OCI-LY1 (cell line): ENCODE measurements around the gene EDA.

ENCODE experiments used
- H2AFZ ChIP-seq: fragments of 200-600 bp; sonication (generic), shearing (Covaris generic); 2 replicates; pipeline ENCODE4 v1.6.0; 2014; ENCODE audit warnings: antibody characterized with exemption, mild to moderate bottlenecking, low read length
- H3F3A ChIP-seq: fragments of 200-600 bp; sonication (generic), shearing (Covaris generic); 2 replicates; pipeline ENCODE4 v1.6.0; 2014; ENCODE audit warnings: mild to moderate bottlenecking, antibody characterized with exemption, low read length, moderate library complexity; ENCODE audit not compliant: insufficient read depth
- H3K27ac ChIP-seq: fragments of 200-600 bp; sonication (generic); 2 replicates; pipeline ENCODE4 v1.5.1; 2014; ENCODE audit warnings: low read length, mixed run types, mild to moderate bottlenecking, low read depth; ENCODE audit not compliant: poor library complexity, severe bottlenecking
- H3K27me3 ChIP-seq: fragments of 200-600 bp; sonication (generic); 2 replicates; pipeline ENCODE4 v1.6.0; 2014; ENCODE audit warnings: antibody characterized with exemption, mild to moderate bottlenecking, low read length, moderate library complexity; ENCODE audit not compliant: insufficient read depth
- H3K36me3 ChIP-seq: fragments of 200-600 bp; sonication (generic); 2 replicates; pipeline ENCODE4 v1.6.1; 2014; ENCODE audit warnings: mild to moderate bottlenecking, antibody characterized with exemption, low read length, moderate library complexity, mixed read lengths; ENCODE audit not compliant: insufficient read depth
- H3K4me1 ChIP-seq: fragments of 200-600 bp; sonication (generic); 2 replicates; pipeline ENCODE4 v1.5.1; 2014; ENCODE audit warnings: mild to moderate bottlenecking, low read length, moderate library complexity; ENCODE audit not compliant: insufficient read depth, severe bottlenecking
- H3K4me2 ChIP-seq: fragments of 200-600 bp; sonication (generic), shearing (Covaris generic); 2 replicates; pipeline ENCODE4 v1.6.1; 2014; ENCODE audit warnings: low read length
- H3K4me3 ChIP-seq: fragments of 200-600 bp; sonication (generic); 2 replicates; pipeline ENCODE4 v1.5.1; 2014; ENCODE audit warnings: low read length, low read depth, mild to moderate bottlenecking, mixed read lengths; ENCODE audit not compliant: poor library complexity, severe bottlenecking
- H3K79me2 ChIP-seq: fragments of 200-600 bp; shearing (Covaris generic); 2 replicates; pipeline ENCODE4 v1.6.1; 2016; ENCODE audit warnings: mixed run types, low read length, mixed read lengths; ENCODE audit not compliant: insufficient read depth
- H3K9ac ChIP-seq: fragments of 200-600 bp; sonication (generic), shearing (Covaris generic); 2 replicates; pipeline ENCODE4 v1.6.1; 2014; ENCODE audit warnings: mild to moderate bottlenecking, low read length, mixed read lengths
- H3K9me2 ChIP-seq: fragments of 200-600 bp; sonication (generic), shearing (Covaris generic); 2 replicates; pipeline ENCODE4 v1.6.1; 2014; ENCODE audit warnings: low read depth, mild to moderate bottlenecking, low read length, mixed read lengths
- H3K9me3 ChIP-seq: fragments of 200-600 bp; shearing (Covaris generic); 2 replicates; pipeline ENCODE4 v1.6.1; 2014; ENCODE audit warnings: low read length, mixed read lengths
- H4K20me1 ChIP-seq: fragments of 200-600 bp; sonication (generic), shearing (Covaris generic); 2 replicates; pipeline ENCODE4 v1.6.0; 2016; ENCODE audit warnings: mild to moderate bottlenecking, low read length; ENCODE audit not compliant: insufficient read depth
- CTCF ChIP-seq: fragments of 200-600 bp; sonication (generic), shearing (Covaris generic); IDR thresholded peaks from 2 replicates; pipeline ENCODE4 v1.5.1; 2017; ENCODE audit warnings: mild to moderate bottlenecking, antibody characterized with exemption, low read length, moderate library complexity, mixed read lengths
- EZH2 ChIP-seq: fragments of 200-600 bp; sonication (generic), shearing (Covaris generic); IDR thresholded peaks from 2 replicates; pipeline ENCODE4 v1.8.0; 2017; ENCODE audit warnings: borderline replicate concordance, mixed run types, mild to moderate bottlenecking, antibody characterized with exemption, low read length, moderate library complexity, mixed read lengths

EDA gene

DNA sequence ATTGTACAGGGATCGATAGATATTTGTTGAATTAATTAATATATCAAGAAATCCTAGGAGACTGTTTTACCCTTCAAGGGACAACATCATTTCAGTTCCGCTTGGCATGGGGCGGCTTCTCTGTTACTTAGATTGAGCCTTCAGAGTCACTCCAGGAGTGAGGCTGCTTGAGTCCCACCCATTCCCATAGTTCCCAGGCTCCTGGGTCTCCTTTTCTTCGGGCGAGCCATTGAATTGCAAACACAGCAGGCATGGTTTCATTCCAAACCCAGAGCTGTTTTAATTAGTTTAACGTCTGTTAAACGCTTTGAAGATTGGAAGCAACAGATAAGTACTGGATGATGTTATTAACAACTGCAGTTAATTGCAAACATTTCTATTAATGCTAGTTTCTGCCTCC is 571 bp upstream of the EDA start:
- TF ChIP-seq CTCF: no peak
- TF ChIP-seq EZH2: no peak
- no peaks in the 10 kb centered on the region for H3K36me3 ChIP-seq
- H3K4me1 ChIP-seq: no peaks in the 10 kb centered on the region
- H3K79me2 ChIP-seq: no peaks in the 10 kb centered on the region
- no peak overlapping the region for H3K4me3 ChIP-seq
- no peaks in the 10 kb centered on the region for H3K9me2 ChIP-seq
- no peaks in the 10 kb centered on the region for H3K27me3 ChIP-seq
- H2AFZ ChIP-seq: no peak overlapping the region
- no peak overlapping the region for H3K4me2 ChIP-seq
- H3K27ac ChIP-seq: no peak overlapping the region
- no peaks in the 10 kb centered on the region for H4K20me1 ChIP-seq
- H3F3A ChIP-seq: no peaks in the 10 kb centered on the region
- H3K9me3 ChIP-seq: no peaks in the 10 kb centered on the region
- no peak overlapping the region for H3K9ac ChIP-seq

- H3K9me2 ChIP-seq: no peaks in the 10 kb centered on the region
- no peaks in the 10 kb centered on the region for H4K20me1 ChIP-seq
- no peaks in the 10 kb centered on the region for H3K9me3 ChIP-seq
- TF ChIP-seq CTCF (no peak), EZH2 (no peak)
- no peaks in the 10 kb centered on the region for H3K79me2 ChIP-seq
- no peak overlapping the region for H3K4me3 ChIP-seq
- H3K4me1 ChIP-seq: no peaks in the 10 kb centered on the region
- no peak overlapping the region for H3K9ac ChIP-seq
- H3F3A ChIP-seq: no peaks in the 10 kb centered on the region
- H3K4me2 ChIP-seq: no peak overlapping the region
- H3K27me3 ChIP-seq: no peaks in the 10 kb centered on the region
- no peak overlapping the region for H3K27ac ChIP-seq
- no peaks in the 10 kb centered on the region for H3K36me3 ChIP-seq
- no peak overlapping the region for H2AFZ ChIP-seq
These were observed 717 bp downstream of the EDA start for GRCh38 chrX:69616457-69617203.

GRCh38 chrX:69618803-69619202 is 2.9 kb downstream of the EDA start:
- no peak overlapping the region for H3K4me2 ChIP-seq

More at GRCh38 chrX:69618803-69619202, 2.9 kb downstream of the EDA start:
- Histone ChIP-seq H3K9me3 (no peaks in the 10 kb centered on the region), H3K36me3 (no peaks in the 10 kb centered on the region), H3K4me3 (no peak overlapping the region), H3K9ac (no peak overlapping the region), H3K79me2 (no peaks in the 10 kb centered on the region), H3F3A (no peaks in the 10 kb centered on the region), H3K9me2 (no peaks in the 10 kb centered on the region), H3K4me1 (no peaks in the 10 kb centered on the region), H3K27me3 (no peaks in the 10 kb centered on the region), H2AFZ (no peak overlapping the region), H3K27ac (no peak overlapping the region), H4K20me1 (no peaks in the 10 kb centered on the region)
- peak; percentile 19; the same call in 1 of the 2 replicates for TF ChIP-seq CTCF
- no peak for TF ChIP-seq EZH2
